Left lung (tissue), 10 donors: ENCODE results near the gene WWOX. TPM values are rescaled to one million over a fixed set of nuclear protein-coding genes. Genes with fewer than 3 reads are reported as not detected.
A peak's percentile ranks its signal among the peaks of the same experiment; 100 is the strongest.

Source experiments
- ATAC-seq: fragments of 200-7000 bp; cut with Tn5 transposase; one replicate; pipeline ENCODE4 v1.9.1; 2020; ENCODE audit warnings: moderate library complexity
- DNase-seq, 4 donors: peaks; one replicate each; pipeline ENCODE4 v3.0.0-alpha.2; 2013 to 2020
- H3K27ac ChIP-seq, 2 donors: fragments of 200-600 bp; sonication (generic) in 1 of 2; one replicate each; pipeline versions ENCODE4 v1.5.0 to v1.8.0; 2020 to 2021
- H3K27me3 ChIP-seq, 2 donors: fragments of 200-600 bp; sonication (generic) in 1 of 2; one replicate each; pipeline versions ENCODE4 v1.5.0 to v1.8.0; 2020 to 2021
- H3K36me3 ChIP-seq, 2 donors: fragments of 200-600 bp; sonication (generic) in 1 of 2; one replicate each; pipeline versions ENCODE4 v1.5.0 to v1.8.0; 2020 to 2021
- H3K4me1 ChIP-seq, 2 donors: fragments of 200-600 bp; one replicate each; pipeline ENCODE4 v1.8.0; 2021
- H3K4me3 ChIP-seq, 2 donors: fragments of 200-600 bp; sonication (generic) in 1 of 2; one replicate each; pipeline versions ENCODE4 v1.5.0 to v1.8.0; 2020 to 2021; ENCODE audit warnings: mild to moderate bottlenecking in 1 of 2
- H3K9me3 ChIP-seq, 2 donors: fragments of 200-600 bp; sonication (generic) in 1 of 2; one replicate each; pipeline versions ENCODE4 v1.5.0 to v1.8.0; 2020 to 2021
- intact Hi-C, 2 donors: fragments of 100-400 bp; cut with DNase I; formaldehyde crosslinking; loops; one replicate each; pipeline versions ENCODE4 v1.11.2 to v1.14.2; 2022
- polyA plus RNA-seq, 6 donors: library from polyadenylated mRNA; unstranded; fragments of 120-200 nt; gene quantifications; one replicate each; pipeline ENCODE4 v1.2.1, GENCODE V29; 2013; ENCODE audit not compliant: insufficient read length in 6 of 6
- total RNA-seq, 2 donors: library from RNA; stranded (reverse); fragmentation: NEBNext Ultra II Directional; extraction: Animal tissue kit (Norgen Biotek cat#: 25700); gene quantifications; one replicate each; pipeline ENCODE4 v1.2.1, GENCODE V29; 2021
- TF ChIP-seq, protein P1 (sequence below), 2 donors: fragments of 200-600 bp; sonication (generic) in 1 of 2; IDR thresholded peaks; one replicate each; pipeline versions ENCODE4 v1.5.0 to v1.8.0; 2021; ENCODE audit warnings: antibody characterized with exemption in 2 of 2
- donor health status: DM: no; HTN: yes; CAD: no.
- donor health status: DM: no; HTN: no; CAD: no.

The WWOX gene
- total and polyA plus RNA-seq, 8 donors = 17.2 to 40.3 (median 30.8) TPM

GRCh38 chr16:78310990-78311561 lies 211.6 kb downstream of the WWOX start:
- ATAC-seq (no peak), DNase-seq (no peak)
- Histone ChIP-seq H3K27me3 (no peaks in the 10 kb centered on the region), H3K36me3 (no peaks in the 10 kb centered on the region), H3K4me3 (no peak overlapping the region), H3K9me3 (no peaks in the 10 kb centered on the region), H3K27ac (no peak overlapping the region), H3K4me1 (no peaks in the 10 kb centered on the region)
- intact Hi-C loops = no loop called here
- TF ChIP-seq, protein P1, sequence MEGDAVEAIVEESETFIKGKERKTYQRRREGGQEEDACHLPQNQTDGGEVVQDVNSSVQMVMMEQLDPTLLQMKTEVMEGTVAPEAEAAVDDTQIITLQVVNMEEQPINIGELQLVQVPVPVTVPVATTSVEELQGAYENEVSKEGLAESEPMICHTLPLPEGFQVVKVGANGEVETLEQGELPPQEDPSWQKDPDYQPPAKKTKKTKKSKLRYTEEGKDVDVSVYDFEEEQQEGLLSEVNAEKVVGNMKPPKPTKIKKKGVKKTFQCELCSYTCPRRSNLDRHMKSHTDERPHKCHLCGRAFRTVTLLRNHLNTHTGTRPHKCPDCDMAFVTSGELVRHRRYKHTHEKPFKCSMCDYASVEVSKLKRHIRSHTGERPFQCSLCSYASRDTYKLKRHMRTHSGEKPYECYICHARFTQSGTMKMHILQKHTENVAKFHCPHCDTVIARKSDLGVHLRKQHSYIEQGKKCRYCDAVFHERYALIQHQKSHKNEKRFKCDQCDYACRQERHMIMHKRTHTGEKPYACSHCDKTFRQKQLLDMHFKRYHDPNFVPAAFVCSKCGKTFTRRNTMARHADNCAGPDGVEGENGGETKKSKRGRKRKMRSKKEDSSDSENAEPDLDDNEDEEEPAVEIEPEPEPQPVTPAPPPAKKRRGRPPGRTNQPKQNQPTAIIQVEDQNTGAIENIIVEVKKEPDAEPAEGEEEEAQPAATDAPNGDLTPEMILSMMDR (IDR thresholded peaks at IDR 0.05) = no peak

DNA sequence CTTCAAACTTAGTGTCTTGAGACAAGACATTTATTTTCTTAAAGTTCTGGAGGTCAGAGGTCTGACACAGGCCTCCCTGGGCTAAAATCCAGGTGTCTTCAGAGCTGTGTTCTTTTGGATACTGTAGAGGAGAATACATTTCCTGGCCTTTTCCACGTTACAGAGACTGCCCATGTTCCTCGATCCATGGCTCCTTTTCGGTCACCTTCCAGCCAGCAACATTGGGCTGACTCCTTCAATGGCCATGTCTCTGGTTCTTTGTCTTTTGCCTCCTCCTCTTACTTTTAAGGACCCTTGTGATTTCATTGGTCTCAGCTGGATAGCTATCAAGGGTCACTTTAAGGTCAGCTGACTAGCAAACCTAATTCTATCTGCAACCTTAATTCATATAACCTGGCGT lies 212.4 kb downstream of the WWOX start:
- no peak for ATAC-seq
- Histone ChIP-seq H3K27ac (no peak overlapping the region), H3K4me1 (no peaks in the 10 kb centered on the region), H3K4me3 (no peak overlapping the region), H3K36me3 (no peaks in the 10 kb centered on the region), H3K27me3 (no peaks in the 10 kb centered on the region), H3K9me3 (no peaks in the 10 kb centered on the region)
- intact Hi-C loops = no loop called here
- DNase-seq = no peak
- TF ChIP-seq, protein P1 (IDR thresholded peaks at IDR 0.05) = no peak

DNA sequence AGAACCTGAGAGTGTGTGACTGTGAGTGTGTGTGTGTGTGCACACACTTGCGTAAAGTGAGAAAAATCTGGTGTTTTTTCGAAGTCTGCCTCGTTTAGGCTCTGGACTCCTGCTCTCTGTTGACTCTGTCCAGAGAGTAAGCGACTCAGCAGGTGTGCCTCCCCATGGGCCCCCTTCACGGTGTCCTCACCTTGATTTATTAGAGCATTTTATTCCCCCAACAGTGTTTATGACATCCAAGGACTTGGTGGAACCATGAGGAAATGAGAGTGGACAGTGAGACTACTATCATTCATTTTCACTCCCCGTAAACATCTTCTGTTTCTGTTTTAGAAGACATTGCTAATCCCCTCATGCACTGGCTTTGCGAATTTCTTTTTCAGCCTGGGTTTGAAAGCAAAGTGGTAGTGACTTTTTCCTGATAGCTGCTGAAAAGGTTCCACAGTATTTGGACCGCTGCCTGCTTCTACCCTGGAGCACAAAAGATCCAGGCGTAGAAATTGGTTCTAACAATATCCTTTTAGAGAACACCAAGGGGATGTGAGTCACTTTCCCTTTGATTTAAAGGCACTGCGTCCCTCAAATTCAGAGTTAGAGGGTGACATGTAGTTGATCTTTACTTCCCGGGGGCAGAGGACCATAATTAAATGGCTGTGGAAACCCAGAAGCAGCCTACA lies 218.2 kb downstream of the WWOX start:
- intact Hi-C loops = no loop called here
- TF ChIP-seq, protein P1 (IDR thresholded peaks at IDR 0.05) = no peak
- Histone ChIP-seq H3K9me3 (no peaks in the 10 kb centered on the region), H3K36me3 (no peaks in the 10 kb centered on the region), H3K4me3 (no peak overlapping the region), H3K27me3 (no peaks in the 10 kb centered on the region), H3K27ac (no peak overlapping the region), H3K4me1 (no peaks in the 10 kb centered on the region)
- DNase-seq (no peak), ATAC-seq (no peak)

DNA sequence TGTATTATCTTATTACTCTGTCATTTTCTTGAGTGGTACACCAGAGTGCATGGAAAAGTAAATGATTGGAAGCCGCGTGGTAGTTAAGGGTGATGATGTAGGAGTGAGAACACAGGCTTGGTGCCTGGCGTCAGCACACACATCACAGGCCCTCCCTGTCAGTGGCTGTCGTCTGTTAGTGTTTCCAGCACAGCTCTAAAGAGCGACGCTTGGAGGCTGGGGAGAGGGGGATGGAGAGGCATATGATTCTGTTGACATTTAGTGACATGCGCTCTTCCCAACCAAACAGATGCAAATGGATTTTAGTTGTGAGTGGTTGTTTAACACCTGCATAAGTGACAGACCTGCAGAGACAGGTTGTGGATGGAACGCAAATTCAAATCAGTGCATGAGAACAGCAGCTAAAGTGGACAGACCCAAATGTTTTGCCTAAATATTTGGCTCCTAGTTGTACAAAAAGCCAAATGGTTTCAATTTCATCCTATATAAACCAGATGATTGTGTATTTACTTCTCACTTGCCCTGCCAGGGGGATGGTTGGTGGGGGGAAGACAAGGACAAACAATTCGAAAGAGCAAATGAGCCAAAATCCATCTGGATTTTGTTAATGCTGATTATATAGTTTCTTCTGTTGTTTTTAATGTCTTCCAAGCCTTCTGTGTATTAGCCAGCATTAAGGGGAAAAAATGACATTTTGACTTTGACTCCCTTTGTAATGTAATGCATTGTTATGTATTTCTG lies 222.3 kb downstream of the WWOX start:
- DNase-seq = peak in 2 of 4 donors; percentile 32 to 37
- Histone ChIP-seq H3K36me3 (no peaks in the 10 kb centered on the region), H3K9me3 (no peaks in the 10 kb centered on the region), H3K4me3 (no peak overlapping the region), H3K27me3 (no peaks in the 10 kb centered on the region), H3K27ac (no peak overlapping the region), H3K4me1 (no peaks in the 10 kb centered on the region)
- intact Hi-C loops = no loop called here
- TF ChIP-seq, protein P1 (IDR thresholded peaks at IDR 0.05) = no peak
- no peak for ATAC-seq

GRCh38 chr16:78323315-78323714 lies 223.9 kb downstream of the WWOX start:
- no peak for DNase-seq
- H3K27ac ChIP-seq = no peak overlapping the region
- no peaks in the 10 kb centered on the region for H3K27me3 ChIP-seq
- H3K4me1 ChIP-seq = no peaks in the 10 kb centered on the region
- intact Hi-C loops = no loop called here
- H3K4me3 ChIP-seq = no peak overlapping the region
- no peaks in the 10 kb centered on the region for H3K9me3 ChIP-seq
- TF ChIP-seq, protein P1 (IDR thresholded peaks at IDR 0.05) = no peak
- no peaks in the 10 kb centered on the region for H3K36me3 ChIP-seq
- no peak for ATAC-seq
